Stimulated activated CD8-positive, alpha-beta memory T cell treated with anti-CD3 and anti-CD28 coated beads, Interleukin-2, amount 100 ng/mL, for 1 hour (primary cell): ENCODE data around the gene GALNT2.

Experiments used
- DNase-seq, 2 donors: peaks; one replicate each; pipeline ENCODE4 v3.0.0-alpha.2; 2020; ENCODE audit warnings: low read depth in 2 of 2

The GALNT2 gene

DNA sequence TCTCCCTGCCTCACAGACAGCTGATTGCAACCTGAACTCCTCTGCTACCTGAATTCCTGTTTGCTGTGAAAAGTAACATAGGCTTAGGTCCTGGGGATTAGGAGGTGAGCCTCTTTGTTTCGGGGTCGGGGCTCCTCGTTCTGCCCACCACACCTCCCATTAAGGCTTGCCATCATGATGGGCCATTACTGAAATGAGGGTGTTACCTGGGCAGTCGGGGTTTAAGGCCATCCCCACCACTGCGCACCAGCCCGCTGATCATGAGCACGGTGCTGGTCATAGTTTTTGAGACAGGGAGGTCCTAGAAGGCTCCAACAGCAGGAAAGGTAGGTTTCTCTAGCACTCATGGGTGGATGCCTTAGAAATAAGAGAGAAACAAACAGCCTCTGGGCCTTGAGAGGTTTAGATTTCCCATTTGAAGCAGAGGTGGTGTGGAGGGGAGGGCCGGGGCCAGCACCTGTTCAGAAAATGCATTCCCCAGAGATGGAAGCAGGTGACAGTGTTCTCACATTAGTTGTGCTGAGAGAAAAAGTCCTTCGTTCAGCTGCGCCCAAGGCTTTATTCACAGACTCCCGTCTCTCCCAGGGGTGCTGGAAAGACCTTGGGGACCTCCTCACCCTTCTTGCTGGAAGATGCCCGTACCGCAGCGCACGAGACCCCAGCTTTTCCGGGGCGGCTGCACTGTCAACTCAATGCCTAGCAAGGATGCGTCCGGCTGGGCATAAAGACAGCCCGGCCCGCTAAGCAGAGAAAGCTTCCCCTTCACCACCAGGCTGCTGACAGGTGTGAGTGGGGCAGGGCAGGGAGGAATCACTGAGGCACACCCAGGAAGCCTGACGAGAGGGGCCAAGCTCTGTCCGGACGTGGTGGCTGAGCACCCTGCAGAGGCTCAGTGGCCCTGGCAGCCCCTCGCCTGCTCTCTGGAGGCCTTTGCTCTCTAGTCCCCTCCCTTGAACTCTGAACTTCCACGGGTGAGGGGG lies 233.6 kb downstream of the GALNT2 start:
- DNase-seq = no peak

DNA sequence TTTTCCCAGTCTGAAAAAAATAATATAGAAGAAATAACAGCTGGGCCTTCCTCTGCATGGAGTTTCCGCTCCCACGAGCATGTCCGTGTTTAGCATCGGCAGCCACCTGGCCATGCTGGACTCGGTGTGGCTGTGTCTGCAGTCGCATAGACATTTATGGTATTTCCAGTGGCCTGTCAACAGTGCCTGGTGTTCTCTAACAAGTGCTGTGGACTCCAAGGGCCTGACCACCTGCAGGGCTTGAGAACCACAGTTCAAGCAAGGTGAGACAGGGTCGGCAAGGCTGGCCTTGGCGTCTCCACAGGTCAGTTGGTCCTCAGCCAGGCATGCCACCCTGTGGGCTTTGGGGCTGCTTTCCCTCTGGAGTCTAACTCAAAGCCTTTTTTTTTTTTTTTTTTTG lies 234.3 kb downstream of the GALNT2 start:
- DNase-seq = no peak

DNA sequence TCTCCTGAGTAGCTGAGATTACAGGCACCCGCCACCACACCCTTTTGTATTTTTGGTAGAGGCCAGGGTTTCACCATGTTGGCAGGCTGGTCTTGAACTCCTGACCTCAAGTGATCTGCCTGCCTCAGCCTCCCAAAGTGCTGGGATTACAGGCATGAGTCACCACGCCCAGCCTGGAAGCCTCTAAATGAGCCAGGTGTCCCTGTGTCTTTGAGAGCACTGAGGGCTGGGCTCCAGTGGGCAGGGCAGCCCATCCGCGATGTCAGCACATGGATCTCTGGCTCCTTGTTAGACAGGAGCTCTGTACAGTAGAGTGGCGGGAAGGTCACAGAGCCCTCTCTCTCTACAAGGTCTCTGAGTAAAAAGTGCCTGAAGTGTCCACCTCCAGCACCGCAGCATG lies 234.8 kb downstream of the GALNT2 start:
- no peak for DNase-seq

DNA sequence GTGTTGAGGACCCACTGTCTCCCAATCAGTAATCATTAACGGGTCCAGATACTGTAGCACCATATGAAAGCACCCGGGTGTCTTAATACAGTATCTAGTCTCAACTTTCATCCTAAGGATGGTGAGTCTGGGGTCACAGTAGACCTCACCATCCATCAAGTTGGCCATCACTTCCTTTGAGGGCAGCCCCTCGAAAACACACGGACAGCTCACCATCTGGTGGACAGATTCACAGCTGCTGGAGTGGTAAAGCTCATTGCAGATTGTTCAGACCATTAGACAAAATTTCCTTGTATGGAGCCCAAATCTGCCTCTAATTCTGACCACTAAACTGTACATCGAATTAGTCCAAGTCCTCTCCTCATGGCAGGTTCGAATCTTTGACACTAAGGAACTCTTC lies 236.0 kb downstream of the GALNT2 start:
- no peak for DNase-seq

DNA sequence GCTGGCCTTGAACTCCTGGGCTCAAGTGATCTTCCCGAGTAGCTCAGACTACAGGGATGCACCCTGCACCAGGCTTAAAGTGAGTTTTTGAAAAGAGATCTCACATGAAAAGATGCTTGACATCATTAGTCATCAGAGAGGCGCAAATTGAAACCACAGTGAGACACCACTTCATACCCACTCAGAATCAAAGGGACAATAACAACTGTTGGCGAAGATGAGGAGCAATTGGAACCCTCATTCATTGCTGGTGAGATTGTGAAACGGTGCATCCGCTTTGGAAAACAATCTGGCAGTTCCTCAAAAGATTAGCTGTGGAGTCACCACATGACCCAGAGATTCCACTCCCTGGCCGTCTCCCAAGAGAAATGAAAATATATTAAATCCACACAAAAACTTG lies 236.8 kb downstream of the GALNT2 start:
- DNase-seq = no peak

DNA sequence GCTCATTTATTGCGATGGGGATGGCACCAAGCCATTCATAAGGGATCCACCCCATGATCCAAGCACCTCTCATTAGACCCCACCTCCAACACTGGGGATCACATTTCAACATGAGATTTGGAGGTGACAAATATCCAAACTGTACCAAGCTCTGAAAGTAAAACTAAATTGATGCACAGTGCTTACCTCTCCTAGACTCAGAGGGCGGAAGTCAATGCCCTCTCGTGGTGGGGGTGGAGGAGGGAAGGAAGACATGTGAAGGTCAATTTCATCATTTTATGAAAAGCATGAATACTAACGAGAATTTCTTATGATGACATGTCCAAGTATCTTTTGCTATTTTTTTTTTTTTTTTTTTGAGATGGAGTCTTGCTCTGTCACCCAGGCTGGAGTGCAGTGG lies 239.1 kb downstream of the GALNT2 start:
- no peak for DNase-seq

DNA sequence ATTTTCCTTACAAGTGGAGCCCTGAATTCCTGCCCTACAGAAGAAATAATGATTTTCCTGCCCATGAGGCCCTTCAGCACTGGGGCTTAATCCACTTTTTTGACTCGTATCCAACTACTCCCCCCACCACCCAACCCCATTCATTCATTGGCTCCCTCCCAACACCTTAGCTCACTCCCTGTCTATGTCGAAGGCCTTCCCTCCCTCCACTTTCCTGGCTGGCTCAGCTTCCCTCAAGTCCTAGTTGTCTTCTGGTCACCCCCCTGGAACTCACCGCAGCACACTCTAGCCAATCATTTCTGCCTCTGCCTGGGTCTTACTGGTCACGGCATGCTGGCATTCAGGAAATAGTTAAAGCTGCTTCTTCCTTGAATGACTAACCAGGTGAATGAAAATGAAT lies 240.2 kb downstream of the GALNT2 start:
- DNase-seq = no peak

DNA sequence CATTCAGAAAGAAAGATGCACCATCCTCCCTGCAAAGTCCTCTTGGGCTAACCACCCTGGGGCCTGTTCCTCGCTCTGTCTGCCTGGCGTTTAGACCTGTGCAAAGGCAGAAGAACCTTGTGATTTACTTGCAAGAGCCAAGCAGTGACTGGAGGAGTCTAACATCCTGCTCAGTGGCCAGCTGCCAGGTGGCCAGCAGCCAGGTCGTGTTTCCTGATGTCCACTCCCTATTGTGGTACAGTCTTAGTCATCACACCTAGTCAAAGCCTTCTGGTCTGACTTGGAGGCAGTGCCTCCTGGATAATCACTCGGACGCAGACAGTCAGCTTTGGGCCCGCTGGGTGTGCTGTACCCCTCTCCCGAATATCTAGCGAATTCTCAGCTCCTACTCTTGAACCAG lies 241.0 kb downstream of the GALNT2 start:
- DNase-seq = no peak

DNA sequence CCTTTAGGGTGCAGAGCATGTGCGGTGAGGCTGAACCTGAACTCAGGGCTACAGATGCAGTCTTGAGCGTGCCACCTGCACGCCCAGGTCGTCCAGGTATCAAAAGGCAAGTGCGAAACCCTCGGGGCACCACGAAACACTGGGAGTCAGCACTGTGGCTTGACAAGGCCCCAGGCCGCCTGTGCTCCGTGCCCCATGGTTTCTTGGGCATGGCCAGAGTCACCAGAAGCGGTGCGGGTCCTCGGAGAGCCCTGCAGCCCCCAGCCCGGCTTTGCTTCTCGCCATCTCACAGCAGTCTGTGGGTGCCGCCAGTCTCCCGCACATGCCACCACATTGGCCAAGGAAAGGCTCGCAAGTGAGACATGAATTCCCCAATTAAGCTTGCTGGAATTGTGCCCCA lies 241.8 kb downstream of the GALNT2 start:
- DNase-seq = no peak

DNA sequence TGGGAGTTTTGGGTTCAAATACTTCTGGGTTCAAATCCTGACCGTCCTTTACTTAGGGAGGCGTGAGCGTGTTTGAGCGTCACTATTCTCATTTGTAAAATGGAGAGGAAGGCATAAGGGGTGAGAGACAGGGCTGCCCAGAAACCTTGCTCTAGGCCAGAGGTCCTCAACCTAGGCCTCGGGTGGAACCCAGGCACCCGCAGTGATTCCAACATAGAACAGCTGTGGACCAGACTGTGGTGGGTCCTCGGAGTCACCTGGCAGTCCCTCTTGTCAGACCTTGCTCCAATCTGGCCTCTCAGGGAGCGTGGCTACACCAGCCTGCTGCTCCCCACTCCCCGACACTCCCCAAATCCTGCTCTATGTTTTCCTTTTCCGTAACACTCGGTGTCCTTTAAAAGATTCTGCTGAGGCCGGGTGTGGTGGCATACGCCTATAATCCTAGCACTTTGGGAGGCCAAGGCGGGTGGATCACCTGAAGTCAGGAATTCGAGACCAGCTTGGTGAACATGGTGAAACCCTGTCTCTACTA lies 242.7 kb downstream of the GALNT2 start:
- no peak for DNase-seq

DNA sequence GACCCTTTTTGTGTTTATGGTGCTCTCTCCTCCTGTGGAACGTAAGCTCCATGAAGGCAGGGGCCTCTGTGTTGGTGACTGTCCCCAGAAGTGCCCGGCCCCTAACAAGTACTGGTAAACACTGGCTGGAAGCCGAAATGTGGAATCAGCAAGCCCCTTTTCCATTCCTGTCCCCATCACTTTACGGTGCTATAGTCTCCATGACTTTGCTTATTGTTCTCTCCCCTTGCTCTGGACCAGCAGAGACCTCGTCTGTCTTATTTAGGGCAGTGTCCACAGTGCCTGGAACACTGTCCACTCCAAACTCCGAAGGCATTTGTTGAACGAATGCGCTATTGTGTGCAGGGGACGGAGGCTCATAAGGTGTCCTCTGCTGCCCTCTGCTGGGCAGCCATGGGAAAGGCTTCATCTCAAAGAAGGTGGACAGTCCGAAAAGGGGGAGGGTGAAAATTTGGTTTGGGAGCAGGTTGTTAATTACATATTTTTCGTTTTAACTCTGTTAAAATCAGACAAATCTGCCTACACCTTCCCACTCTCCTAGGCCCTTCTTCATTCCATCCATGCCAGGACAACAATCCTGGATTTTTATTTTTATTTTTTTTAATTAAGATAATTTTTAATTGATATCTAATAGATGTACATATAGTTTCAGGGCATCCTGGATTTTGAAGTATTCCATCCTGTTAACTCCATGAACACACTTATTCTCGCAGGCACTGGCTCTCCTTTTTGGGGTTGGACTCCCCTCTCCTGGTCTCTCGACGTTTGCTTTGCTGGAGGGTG lies 243.5 kb downstream of the GALNT2 start:
- DNase-seq = peak; percentile 30 to 41

DNA sequence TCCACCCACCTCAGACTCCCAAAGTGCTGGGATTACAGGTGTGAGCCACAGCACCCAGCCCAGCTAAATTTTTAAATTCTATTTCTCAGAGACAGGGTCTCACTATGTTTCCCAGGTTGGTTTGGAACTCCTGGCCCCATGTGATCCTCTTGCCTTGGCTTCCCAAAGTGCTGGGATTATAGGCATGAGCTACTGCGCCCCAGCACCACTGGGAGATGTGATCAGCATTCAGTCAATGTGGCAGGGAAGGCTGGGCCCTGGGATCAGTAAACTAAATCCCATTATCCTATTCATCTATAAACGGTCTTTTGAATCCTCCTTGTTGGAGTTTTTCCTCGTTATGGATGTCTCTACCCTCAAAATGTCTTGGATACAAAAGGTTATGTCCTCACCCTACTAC lies 245.6 kb downstream of the GALNT2 start:
- DNase-seq = no peak

DNA sequence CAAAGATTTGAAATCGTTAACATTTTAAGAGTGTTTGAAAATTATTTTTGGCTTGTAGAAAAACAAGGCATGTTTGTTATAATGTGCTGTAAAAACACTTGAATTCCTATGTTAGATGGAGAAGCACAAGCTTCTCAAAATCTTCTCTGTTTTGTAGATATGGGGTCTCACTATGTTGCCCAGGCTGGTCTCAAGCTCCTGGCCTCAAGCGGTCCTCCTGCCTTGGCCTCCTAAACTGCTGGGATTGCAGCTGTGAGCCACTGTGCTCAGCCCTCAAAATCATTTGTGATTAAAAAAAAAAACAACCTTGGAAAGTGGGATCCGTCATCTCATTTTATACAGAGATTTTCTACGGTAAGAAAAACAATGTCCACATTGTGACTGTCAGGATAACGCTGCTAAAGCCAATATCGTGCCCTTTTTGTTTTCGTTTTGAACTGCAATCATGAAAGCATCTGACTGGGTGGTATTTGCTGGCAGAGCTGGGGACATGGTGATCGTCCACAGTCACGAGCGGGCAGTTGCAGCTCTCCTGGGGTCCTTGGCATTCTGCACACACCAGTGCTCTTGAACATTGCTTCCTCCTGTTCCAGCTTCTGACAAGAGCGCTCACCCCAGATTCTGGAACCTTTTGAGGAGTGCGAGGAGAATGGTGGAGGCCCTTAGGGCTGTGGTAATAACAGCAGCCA lies 246.6 kb downstream of the GALNT2 start:
- DNase-seq = no peak

DNA sequence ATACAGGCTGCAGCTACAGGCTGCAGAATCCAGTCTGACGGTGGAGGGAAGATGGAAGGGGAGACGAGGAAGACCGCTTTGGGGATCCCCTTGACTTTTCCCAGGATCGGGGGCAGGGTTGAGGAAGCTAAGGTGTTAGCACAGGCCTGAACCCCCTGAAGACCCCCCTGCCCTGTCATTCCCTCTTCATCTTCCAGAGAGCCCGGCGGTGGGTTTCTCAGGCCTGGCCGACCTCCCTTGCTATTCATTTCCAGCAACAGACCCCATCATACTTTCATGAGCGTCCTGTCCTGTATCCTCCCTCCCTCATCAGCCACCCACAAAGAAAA lies 247.1 kb downstream of the GALNT2 start:
- no peak for DNase-seq

DNA sequence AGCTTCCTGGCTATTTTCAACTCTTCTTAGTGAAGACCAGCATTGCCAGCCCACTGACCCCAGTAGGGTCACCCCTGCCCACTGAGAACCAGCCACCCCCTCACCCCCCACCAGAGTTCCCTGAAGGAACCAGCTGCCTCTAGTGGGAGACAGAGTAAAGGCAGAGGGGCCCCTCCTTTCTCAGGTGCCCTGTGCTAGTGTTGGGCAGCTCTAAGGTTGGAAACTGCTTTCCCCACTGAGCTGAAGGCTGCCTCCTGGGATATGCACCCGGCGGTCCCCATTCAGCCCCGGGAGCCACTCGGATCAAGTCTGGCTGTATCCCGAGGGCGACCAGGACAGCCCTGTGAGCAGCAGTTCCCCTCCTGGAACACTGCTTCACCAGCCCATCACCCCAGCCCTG lies 248.1 kb downstream of the GALNT2 start:
- no peak for DNase-seq

DNA sequence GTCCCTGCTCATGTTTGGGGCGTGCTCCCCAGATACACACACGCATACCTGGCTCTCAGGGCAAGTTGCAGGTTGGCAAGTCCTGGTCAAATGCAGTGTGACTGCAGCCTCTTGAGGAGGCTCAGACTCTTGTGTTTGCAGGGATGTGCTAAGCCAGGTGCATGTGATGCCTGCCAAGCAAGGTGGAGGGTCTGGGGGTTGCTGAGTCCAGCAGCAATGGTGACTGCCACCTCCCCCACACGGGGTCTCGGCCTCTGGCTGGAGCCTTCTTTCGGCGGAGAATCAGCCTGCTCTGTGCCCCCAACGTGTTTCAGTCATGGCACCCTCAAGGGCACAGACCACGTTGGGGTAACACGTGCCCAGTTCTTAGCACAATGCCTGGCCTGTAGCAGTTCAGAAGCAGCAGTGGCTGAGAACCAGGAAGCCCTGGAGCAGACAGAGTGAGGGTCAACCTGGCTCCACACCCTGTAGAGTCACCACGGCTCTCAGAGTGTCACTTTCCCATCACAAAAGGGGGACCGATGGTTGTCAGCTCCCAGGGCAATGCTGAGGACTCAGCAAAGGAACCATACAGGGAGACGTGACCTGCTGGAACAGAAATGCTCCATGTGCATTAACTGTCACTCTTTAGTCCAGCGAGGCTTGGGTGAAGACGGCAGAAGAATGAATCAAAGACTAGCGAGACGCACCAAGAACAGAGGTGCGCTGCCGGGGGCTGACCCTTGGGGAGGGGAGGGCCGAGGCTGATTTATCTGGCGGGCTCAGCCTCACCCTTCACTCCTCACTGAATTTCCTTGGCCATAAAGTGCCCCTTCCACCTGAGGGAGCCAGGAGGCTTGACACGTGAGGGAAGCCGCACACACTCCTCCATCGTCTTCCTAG lies 250.1 kb downstream of the GALNT2 start:
- DNase-seq = no peak

DNA sequence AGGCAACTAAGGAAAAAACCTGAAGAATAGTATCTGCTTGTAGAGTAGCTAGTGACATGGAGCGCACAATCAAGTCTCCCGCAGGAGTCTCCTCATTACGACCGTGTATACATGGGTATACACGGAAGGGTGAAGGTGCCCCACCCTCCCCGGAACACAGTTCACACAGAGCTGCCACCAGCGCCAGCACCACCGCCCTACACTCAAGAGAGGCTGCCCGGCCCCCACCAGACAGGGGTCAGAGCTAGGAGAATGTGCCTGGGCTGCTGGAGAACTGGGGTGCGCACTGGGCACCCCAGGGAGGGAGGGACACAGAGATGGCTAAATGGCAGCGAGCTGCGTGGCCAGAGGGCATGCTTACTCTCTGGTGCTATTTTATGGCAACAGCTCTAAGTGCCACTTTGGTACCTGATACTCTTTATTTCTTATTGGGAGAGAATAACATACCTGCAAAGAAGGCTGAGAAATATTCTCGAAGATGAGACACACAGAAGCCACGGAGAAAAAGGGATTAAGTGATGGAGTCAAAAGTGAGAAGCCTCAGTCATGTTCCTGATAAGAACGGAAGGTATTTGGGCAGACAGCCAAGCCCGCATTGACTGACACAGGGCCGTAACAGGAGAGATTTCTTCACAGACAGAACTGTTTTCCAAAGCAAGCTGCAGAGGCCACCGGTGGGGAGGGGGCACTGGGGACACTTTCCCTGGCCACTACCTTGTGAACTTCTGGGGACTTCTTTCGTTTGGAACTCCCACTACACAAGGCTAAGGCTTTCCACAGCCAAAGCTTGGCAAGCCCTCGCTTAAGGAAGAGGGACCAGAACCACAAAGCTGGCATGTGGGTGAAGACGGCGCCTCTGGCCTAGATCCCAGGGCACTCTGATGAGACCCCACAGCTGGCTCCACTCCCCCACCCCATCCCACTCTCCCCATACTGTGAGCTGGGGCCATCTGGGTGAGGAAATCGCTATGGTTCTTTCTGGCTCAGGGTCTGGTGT lies 251.1 kb downstream of the GALNT2 start:
- no peak for DNase-seq

DNA sequence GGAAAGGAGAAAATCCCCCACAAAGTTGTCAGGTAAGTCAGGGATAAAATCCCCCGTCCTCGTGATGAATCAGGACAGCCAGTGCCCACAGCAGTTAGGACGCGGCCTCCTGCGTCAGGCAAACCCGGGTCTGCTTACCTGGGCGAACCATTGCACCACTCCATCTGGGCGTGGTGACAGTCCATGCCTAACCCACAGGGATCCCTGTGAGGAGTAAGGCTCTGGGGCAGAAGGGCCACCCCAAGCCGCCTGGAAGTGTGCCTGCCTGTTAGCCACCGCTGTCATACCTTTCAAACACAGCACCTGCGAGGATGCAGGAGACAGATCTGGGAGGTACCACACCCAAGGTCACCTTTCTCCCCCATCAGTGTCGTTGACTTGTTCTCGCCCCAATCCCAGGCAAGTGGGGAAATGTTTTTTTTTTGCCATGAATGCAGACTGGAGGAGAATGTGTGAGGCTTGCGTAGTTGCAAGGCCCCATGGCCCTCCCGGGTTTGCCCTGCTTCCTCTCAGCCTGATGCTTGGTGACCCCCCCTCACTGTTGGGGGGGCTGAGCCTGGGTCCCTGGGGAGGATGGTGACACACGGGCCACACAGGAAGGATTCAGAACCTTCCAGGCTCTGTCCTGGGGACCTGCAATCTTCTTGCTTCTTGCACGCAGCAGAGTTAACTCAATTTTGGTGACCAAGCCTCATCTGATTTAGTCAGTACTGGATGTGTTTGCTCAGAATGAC lies 252.1 kb downstream of the GALNT2 start:
- no peak for DNase-seq

DNA sequence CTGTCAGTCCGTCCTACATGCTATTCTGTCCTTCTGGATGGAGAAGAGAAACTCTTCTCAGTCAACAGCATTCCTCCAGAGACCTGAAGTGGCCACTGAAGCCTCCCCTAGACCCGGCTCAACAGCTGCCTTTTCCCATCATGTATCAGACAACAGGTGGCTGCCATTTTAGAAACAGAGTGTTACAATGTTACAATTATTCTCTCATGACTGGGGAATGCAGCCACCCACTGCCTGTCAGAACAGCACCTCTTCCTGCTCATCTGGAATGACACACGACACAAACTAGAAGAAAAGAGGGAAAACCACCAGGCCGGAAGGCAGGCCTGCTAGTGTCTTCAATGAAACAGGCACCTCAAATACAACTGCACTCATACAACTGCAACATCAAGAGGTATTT lies 253.8 kb downstream of the GALNT2 start:
- DNase-seq = no peak
